ENCODE data around the gene EPHA2.

Gene EPHA2

DNA sequence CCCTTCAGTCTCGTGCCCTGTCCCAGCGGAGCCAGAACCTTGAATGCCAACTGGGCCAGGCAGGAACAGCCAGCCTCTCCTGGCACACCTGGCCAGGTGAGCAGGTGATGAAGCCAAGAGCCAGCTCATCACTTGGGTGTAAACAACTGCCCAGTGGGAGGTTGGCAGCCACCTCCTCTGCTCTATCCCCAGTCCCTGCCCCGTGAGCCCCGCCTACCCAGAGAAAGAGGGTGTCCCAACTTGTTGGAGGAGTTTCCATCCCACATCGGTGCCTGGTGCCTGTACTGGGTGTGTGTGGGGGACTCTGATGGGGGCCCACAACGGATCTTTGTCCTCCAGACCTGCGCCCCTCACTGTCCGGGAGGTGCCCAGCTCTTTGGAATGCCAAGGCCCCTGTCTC, 64.6 kb downstream of the EPHA2 start:
- ATAC-seq, result no peak
- TF ChIP-seq SNAI2 (CRISPR knock-in tag; IDR thresholded peaks at IDR 0.05), result no peak
- no peak for TF ChIP-seq ESRRG (CRISPR knock-in tag; IDR thresholded peaks at IDR 0.05)
- no peak for TF ChIP-seq ZC3H10 (CRISPR knock-in tag; IDR thresholded peaks at IDR 0.05)
- TF ChIP-seq ARNTL (CRISPR knock-in tag; IDR thresholded peaks at IDR 0.05; ENCODE audit: borderline replicate concordance, low read depth), result no peak
- TF ChIP-seq ZNF8 (CRISPR knock-in tag; IDR thresholded peaks at IDR 0.05), result no peak
- no peak for TF ChIP-seq TCF4 (CRISPR knock-in tag; IDR thresholded peaks at IDR 0.05; ENCODE audit: borderline replicate concordance)
- no peak for TF ChIP-seq ZFP30 (CRISPR knock-in tag; IDR thresholded peaks at IDR 0.05)
- TF ChIP-seq, protein P1, sequence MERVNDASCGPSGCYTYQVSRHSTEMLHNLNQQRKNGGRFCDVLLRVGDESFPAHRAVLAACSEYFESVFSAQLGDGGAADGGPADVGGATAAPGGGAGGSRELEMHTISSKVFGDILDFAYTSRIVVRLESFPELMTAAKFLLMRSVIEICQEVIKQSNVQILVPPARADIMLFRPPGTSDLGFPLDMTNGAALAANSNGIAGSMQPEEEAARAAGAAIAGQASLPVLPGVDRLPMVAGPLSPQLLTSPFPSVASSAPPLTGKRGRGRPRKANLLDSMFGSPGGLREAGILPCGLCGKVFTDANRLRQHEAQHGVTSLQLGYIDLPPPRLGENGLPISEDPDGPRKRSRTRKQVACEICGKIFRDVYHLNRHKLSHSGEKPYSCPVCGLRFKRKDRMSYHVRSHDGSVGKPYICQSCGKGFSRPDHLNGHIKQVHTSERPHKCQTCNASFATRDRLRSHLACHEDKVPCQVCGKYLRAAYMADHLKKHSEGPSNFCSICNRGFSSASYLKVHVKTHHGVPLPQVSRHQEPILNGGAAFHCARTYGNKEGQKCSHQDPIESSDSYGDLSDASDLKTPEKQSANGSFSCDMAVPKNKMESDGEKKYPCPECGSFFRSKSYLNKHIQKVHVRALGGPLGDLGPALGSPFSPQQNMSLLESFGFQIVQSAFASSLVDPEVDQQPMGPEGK (CRISPR knock-in tag; IDR thresholded peaks at IDR 0.05; ENCODE audit: borderline replicate concordance), result no peak
- TF ChIP-seq ZFP3 (CRISPR knock-in tag; IDR thresholded peaks at IDR 0.05), result no peak
- no peak for TF ChIP-seq PPARA (CRISPR knock-in tag; IDR thresholded peaks at IDR 0.05; ENCODE audit: borderline replicate concordance)
- TF ChIP-seq BACH2 (CRISPR knock-in tag; IDR thresholded peaks at IDR 0.05; ENCODE audit: borderline replicate concordance), result no peak
- TF ChIP-seq OSR1 (CRISPR knock-in tag; IDR thresholded peaks at IDR 0.05), result no peak
- no peak for TF ChIP-seq CSDC2 (CRISPR knock-in tag; IDR thresholded peaks at IDR 0.05)
- TF ChIP-seq, protein P2, sequence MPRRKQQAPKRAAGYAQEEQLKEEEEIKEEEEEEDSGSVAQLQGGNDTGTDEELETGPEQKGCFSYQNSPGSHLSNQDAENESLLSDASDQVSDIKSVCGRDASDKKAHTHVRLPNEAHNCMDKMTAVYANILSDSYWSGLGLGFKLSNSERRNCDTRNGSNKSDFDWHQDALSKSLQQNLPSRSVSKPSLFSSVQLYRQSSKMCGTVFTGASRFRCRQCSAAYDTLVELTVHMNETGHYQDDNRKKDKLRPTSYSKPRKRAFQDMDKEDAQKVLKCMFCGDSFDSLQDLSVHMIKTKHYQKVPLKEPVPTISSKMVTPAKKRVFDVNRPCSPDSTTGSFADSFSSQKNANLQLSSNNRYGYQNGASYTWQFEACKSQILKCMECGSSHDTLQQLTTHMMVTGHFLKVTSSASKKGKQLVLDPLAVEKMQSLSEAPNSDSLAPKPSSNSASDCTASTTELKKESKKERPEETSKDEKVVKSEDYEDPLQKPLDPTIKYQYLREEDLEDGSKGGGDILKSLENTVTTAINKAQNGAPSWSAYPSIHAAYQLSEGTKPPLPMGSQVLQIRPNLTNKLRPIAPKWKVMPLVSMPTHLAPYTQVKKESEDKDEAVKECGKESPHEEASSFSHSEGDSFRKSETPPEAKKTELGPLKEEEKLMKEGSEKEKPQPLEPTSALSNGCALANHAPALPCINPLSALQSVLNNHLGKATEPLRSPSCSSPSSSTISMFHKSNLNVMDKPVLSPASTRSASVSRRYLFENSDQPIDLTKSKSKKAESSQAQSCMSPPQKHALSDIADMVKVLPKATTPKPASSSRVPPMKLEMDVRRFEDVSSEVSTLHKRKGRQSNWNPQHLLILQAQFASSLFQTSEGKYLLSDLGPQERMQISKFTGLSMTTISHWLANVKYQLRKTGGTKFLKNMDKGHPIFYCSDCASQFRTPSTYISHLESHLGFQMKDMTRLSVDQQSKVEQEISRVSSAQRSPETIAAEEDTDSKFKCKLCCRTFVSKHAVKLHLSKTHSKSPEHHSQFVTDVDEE (CRISPR knock-in tag; IDR thresholded peaks at IDR 0.05), result no peak
- TF ChIP-seq, protein P3, sequence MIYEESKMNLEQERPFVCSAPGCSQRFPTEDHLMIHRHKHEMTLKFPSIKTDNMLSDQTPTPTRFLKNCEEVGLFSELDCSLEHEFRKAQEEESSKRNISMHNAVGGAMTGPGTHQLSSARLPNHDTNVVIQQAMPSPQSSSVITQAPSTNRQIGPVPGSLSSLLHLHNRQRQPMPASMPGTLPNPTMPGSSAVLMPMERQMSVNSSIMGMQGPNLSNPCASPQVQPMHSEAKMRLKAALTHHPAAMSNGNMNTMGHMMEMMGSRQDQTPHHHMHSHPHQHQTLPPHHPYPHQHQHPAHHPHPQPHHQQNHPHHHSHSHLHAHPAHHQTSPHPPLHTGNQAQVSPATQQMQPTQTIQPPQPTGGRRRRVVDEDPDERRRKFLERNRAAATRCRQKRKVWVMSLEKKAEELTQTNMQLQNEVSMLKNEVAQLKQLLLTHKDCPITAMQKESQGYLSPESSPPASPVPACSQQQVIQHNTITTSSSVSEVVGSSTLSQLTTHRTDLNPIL (CRISPR knock-in tag; IDR thresholded peaks at IDR 0.05; ENCODE audit: low read depth), result no peak
- no peak for TF ChIP-seq ZNF70 (CRISPR knock-in tag; IDR thresholded peaks at IDR 0.05)
- TF ChIP-seq ISL1 (CRISPR knock-in tag; IDR thresholded peaks at IDR 0.05), result no peak
- TF ChIP-seq, protein P4, sequence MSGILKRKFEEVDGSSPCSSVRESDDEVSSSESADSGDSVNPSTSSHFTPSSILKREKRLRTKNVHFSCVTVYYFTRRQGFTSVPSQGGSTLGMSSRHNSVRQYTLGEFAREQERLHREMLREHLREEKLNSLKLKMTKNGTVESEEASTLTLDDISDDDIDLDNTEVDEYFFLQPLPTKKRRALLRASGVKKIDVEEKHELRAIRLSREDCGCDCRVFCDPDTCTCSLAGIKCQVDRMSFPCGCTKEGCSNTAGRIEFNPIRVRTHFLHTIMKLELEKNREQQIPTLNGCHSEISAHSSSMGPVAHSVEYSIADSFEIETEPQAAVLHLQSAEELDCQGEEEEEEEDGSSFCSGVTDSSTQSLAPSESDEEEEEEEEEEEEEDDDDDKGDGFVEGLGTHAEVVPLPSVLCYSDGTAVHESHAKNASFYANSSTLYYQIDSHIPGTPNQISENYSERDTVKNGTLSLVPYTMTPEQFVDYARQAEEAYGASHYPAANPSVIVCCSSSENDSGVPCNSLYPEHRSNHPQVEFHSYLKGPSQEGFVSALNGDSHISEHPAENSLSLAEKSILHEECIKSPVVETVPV (CRISPR knock-in tag; IDR thresholded peaks at IDR 0.05), result no peak

DNA sequence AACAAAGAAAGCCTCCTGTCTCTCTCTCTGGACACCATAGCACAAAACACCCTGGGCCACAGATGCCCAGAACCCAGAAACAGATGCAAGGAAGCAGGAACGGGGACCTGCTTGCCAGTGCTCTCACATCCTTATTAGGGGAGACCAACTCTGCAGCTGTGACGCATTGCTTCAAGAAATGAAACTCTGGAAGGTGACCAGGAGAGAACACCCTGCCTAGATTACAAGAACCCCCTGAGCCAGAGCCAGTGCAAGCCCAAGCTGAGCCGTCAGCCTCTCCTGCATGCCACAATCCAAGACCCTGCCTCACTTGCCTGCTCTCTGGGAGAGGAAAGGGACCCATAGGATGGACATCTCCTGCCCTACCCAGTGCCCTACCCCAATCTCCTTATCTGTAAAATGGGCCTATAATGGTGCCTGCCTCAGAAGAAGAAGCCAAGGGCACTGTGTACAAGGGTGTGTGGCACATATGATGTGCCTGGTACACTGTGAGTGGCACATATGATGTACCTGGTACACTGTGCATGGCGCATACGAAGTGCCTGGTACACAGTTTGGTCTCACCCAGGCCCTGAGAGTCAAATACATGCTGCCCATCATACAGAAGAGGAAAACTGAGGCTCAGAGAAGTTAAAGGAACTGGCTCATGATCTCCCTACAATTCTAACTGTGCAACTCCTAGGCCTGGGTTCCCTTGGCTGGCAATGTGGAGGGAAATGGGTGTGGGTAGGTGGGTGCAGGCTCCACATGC, 65.6 kb downstream of the EPHA2 start:
- TF ChIP-seq, protein P4 (CRISPR knock-in tag; IDR thresholded peaks at IDR 0.05), result no peak
- TF ChIP-seq ZNF565 (CRISPR knock-in tag; conservative IDR thresholded peaks at IDR 0.05; ENCODE audit: low read depth) (no peak), SNAI2 (CRISPR knock-in tag; IDR thresholded peaks at IDR 0.05) (no peak), OSR1 (CRISPR knock-in tag; IDR thresholded peaks at IDR 0.05) (no peak), ARNTL (CRISPR knock-in tag; IDR thresholded peaks at IDR 0.05; ENCODE audit: borderline replicate concordance, low read depth) (no peak), RARB (CRISPR knock-in tag; IDR thresholded peaks at IDR 0.05) (no peak), ZNF8 (CRISPR knock-in tag; IDR thresholded peaks at IDR 0.05) (no peak), TCF4 (CRISPR knock-in tag; IDR thresholded peaks at IDR 0.05; ENCODE audit: borderline replicate concordance) (no peak)
- TF ChIP-seq, protein P5, sequence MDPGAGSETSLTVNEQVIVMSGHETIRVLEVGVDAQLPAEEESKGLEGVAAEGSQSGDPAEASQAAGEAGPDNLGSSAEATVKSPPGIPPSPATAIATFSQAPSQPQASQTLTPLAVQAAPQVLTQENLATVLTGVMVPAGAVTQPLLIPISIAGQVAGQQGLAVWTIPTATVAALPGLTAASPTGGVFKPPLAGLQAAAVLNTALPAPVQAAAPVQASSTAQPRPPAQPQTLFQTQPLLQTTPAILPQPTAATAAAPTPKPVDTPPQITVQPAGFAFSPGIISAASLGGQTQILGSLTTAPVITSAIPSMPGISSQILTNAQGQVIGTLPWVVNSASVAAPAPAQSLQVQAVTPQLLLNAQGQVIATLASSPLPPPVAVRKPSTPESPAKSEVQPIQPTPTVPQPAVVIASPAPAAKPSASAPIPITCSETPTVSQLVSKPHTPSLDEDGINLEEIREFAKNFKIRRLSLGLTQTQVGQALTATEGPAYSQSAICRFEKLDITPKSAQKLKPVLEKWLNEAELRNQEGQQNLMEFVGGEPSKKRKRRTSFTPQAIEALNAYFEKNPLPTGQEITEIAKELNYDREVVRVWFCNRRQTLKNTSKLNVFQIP (CRISPR knock-in tag; IDR thresholded peaks at IDR 0.05; ENCODE audit: borderline replicate concordance, low read depth), result no peak
- ATAC-seq, result no peak

Measured in SK-N-SH treated with all-trans-retinoic acid at 6 μM for 48 hours (cell line).